ENCODE measurements around the gene ARL16.

ARL16 gene

DNA sequence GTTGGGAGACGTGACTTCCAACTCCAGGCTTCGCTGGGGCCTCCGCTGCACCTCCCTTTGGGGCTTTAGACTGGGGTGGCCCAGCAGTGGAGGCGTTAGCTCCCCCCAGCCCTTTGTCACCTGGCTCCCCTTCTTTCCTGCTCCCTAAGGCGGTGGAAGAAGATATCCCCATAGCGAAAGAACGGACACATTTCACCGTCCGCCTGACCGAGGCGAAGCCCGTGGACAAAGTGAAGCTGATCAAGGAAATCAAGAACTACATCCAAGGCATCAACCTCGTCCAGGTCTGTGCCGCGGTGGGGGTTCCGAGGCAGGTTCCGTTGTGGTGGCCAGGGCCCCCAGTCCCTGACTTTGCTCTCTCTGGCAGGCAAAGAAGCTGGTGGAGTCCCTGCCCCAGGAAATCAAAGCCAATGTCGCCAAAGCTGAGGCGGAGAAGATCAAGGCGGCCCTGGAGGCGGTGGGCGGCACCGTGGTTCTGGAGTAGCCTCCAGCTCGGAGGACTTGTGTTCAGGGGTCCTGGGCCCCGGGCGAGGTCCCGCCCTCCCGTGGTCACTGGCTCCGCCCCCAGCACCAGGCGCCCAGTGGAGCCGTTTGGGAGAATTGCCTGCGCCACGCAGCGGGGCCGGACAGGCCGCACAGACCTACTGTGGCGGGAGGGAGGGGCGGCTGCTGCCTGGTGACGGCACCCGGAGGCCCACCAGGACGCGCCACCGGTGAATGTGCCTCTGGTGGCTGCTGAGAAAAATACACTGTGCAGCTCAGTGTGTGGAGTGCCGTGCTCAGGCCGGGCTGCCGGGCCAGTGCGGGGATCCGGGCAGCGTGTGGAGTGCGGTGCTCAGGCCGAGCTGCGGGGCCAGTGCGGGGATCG, 23.4 kb upstream of the ARL16 start:
- no peak overlapping the region for H3K9ac ChIP-seq (ENCODE audit: low read length)
- peaks cover 18% of the 10 kb centered on the region for H3K36me3 ChIP-seq (replicated peaks; ENCODE audit: insufficient read depth, low read length)
- no peak for TF ChIP-seq EZH2 (optimal IDR thresholded peaks at IDR 0.05; ENCODE audit: low read depth, low read length)
- TF ChIP-seq EZH2phosphoT487 (IDR thresholded peaks at IDR 0.05; ENCODE audit: low read length) = no peak
- TF ChIP-seq, protein P1, sequence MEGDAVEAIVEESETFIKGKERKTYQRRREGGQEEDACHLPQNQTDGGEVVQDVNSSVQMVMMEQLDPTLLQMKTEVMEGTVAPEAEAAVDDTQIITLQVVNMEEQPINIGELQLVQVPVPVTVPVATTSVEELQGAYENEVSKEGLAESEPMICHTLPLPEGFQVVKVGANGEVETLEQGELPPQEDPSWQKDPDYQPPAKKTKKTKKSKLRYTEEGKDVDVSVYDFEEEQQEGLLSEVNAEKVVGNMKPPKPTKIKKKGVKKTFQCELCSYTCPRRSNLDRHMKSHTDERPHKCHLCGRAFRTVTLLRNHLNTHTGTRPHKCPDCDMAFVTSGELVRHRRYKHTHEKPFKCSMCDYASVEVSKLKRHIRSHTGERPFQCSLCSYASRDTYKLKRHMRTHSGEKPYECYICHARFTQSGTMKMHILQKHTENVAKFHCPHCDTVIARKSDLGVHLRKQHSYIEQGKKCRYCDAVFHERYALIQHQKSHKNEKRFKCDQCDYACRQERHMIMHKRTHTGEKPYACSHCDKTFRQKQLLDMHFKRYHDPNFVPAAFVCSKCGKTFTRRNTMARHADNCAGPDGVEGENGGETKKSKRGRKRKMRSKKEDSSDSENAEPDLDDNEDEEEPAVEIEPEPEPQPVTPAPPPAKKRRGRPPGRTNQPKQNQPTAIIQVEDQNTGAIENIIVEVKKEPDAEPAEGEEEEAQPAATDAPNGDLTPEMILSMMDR (IDR thresholded peaks at IDR 0.05; ENCODE audit: low read length) = no peak
- no peaks in the 10 kb centered on the region for H3K9me2 ChIP-seq (replicated peaks; ENCODE audit: insufficient read depth, low read length)
- H4K20me1 ChIP-seq (ENCODE audit: insufficient read depth, low read length) = no peaks in the 10 kb centered on the region
- H3K27me3 ChIP-seq (replicated peaks; ENCODE audit: insufficient read depth, low read length) = no peaks in the 10 kb centered on the region
- no peaks in the 10 kb centered on the region for H3K9me3 ChIP-seq (replicated peaks; ENCODE audit: insufficient read depth, low read length)
- H3K27ac ChIP-seq (ENCODE audit: low read length) = no peak overlapping the region
- H3K4me1 ChIP-seq (ENCODE audit: low read length) = peaks cover 15% of the 10 kb centered on the region
- no peak for DNase-seq
- H3K79me2 ChIP-seq (ENCODE audit: low read length) = peaks cover 57% of the 10 kb centered on the region
- H3K4me3 ChIP-seq (ENCODE audit: low read length) = no peak overlapping the region
- peaks cover 33% of the 10 kb centered on the region for H3F3A ChIP-seq (ENCODE audit: insufficient read depth, low read length)
- H3K4me2 ChIP-seq (ENCODE audit: low read depth, low read length) = no peak overlapping the region
- no peak overlapping the region for H2AFZ ChIP-seq (ENCODE audit: low read length)

DNA sequence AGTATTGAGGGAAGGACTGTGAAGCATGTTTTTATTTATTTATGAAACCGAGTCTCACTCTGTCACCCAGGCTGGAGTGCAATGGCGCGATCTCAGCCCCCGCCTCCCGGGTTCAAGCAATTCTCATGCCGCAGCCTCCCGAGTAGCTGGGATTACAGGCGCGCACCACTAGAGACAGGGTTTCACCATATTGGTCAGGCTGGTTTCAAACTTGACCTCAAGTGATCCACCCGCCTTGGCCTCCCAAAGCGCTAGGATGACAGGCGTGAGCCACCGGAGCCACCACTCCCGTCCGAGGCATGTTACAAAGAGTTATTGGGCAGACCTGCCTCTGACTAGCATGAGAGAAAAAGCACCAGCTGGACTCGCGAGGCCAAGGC, 22.6 kb upstream of the ARL16 start:
- peaks cover 64% of the 10 kb centered on the region for H3K79me2 ChIP-seq (ENCODE audit: low read length)
- no peaks in the 10 kb centered on the region; the same call in 1 of the 2 replicates for H4K20me1 ChIP-seq (ENCODE audit: insufficient read depth, low read length)
- H3K4me2 ChIP-seq (ENCODE audit: low read depth, low read length) = no peak overlapping the region
- no peak for DNase-seq
- H2AFZ ChIP-seq (ENCODE audit: low read length) = no peak overlapping the region
- H3K4me1 ChIP-seq (ENCODE audit: low read length) = peaks cover 18% of the 10 kb centered on the region
- no peak overlapping the region for H3K9ac ChIP-seq (ENCODE audit: low read length)
- TF ChIP-seq EZH2phosphoT487 (IDR thresholded peaks at IDR 0.05; ENCODE audit: low read length) = no peak
- TF ChIP-seq, protein P1 (IDR thresholded peaks at IDR 0.05; ENCODE audit: low read length) = no peak
- no peak for TF ChIP-seq EZH2 (optimal IDR thresholded peaks at IDR 0.05; ENCODE audit: low read depth, low read length)
- peaks cover 18% of the 10 kb centered on the region for H3K36me3 ChIP-seq (replicated peaks; ENCODE audit: insufficient read depth, low read length)
- H3K27ac ChIP-seq (ENCODE audit: low read length) = no peak overlapping the region
- H3K27me3 ChIP-seq (replicated peaks; ENCODE audit: insufficient read depth, low read length) = no peaks in the 10 kb centered on the region
- H3K9me2 ChIP-seq (replicated peaks; ENCODE audit: insufficient read depth, low read length) = no peaks in the 10 kb centered on the region
- H3F3A ChIP-seq (ENCODE audit: insufficient read depth, low read length) = peaks cover 33% of the 10 kb centered on the region
- no peaks in the 10 kb centered on the region for H3K9me3 ChIP-seq (replicated peaks; ENCODE audit: insufficient read depth, low read length)
- H3K4me3 ChIP-seq (ENCODE audit: low read length) = no peak overlapping the region

DNA sequence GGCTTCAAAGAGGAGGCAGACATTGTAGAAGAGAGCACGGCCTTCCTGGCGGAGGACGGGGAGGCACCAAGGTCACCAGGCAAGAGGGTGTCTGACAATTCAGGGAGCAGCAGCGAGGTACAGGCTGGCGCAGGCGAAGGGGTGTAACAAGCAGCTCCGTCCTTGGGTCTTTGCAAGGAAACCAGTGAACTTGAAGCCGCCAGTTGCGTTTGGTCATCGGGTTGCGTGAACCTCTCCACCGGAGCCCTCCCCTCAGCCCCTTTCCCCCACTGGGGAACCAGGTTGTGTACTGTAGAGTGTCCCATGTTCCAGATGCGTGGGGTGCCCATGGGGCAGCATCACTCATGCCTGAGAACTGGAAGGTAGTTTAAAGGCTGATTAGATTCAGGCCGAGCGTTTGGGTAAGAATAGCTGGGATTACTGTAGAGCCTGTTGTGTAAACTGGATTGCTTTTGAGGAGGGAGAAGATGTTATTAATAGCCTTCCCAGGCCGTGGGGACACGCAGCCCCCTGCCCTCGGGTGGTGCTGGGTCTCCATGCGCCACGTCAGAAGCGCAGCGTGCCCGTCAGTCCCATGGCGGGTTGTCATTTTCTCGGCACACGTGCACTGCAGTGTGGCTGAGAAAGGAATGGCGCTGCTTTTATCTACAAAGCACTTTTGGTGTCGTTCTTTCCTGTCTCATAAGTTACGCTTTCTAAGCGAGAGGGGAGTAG, 22.1 kb upstream of the ARL16 start:
- no peaks in the 10 kb centered on the region for H3K27me3 ChIP-seq (replicated peaks; ENCODE audit: insufficient read depth, low read length)
- no peak overlapping the region for H3K27ac ChIP-seq (ENCODE audit: low read length)
- no peaks in the 10 kb centered on the region; the same call in 1 of the 2 replicates for H4K20me1 ChIP-seq (ENCODE audit: insufficient read depth, low read length)
- peaks cover 70% of the 10 kb centered on the region for H3K79me2 ChIP-seq (ENCODE audit: low read length)
- TF ChIP-seq, protein P1 (IDR thresholded peaks at IDR 0.05; ENCODE audit: low read length) = no peak
- TF ChIP-seq EZH2 (optimal IDR thresholded peaks at IDR 0.05; ENCODE audit: low read depth, low read length) (no peak), EZH2phosphoT487 (IDR thresholded peaks at IDR 0.05; ENCODE audit: low read length) (no peak)
- H3K36me3 ChIP-seq (replicated peaks; ENCODE audit: insufficient read depth, low read length) = peaks cover 18% of the 10 kb centered on the region
- H3K9ac ChIP-seq (ENCODE audit: low read length) = no peak overlapping the region
- H3K4me3 ChIP-seq (ENCODE audit: low read length) = no peak overlapping the region
- peaks cover 16% of the 10 kb centered on the region for H3K4me1 ChIP-seq (ENCODE audit: low read length)
- H2AFZ ChIP-seq (ENCODE audit: low read length) = no peak overlapping the region
- no peak for DNase-seq
- no peaks in the 10 kb centered on the region for H3K9me3 ChIP-seq (replicated peaks; ENCODE audit: insufficient read depth, low read length)
- no peak overlapping the region for H3K4me2 ChIP-seq (ENCODE audit: low read depth, low read length)
- H3K9me2 ChIP-seq (replicated peaks; ENCODE audit: insufficient read depth, low read length) = no peaks in the 10 kb centered on the region
- H3F3A ChIP-seq (ENCODE audit: insufficient read depth, low read length) = peaks cover 28% of the 10 kb centered on the region
